ENCODE data around the gene FBXL19.

DNA sequence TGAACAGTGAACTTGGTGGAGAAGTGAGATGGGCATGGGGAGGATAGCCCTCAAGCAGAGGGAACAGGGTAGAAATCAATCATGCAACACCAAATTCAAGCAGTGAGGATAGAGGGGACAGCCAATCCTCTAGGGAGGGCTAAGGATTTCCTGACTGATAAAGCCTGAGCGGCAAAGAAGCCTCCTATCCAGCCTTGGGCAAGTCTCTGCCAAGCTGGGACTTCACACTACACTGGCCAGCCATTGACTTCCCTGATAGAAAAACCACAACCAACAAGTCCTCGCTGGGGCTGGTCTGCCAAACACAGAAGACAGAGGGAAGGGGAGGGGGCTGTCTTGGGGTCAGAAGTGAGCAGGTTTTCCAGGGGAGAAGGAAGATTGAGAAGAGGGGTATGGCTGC lies 2.5 kb upstream of the FBXL19 start:
- TF ChIP-seq RAD21 (IDR thresholded peaks at IDR 0.05; ENCODE audit: low read length) = no peak
- TF ChIP-seq, protein P1, sequence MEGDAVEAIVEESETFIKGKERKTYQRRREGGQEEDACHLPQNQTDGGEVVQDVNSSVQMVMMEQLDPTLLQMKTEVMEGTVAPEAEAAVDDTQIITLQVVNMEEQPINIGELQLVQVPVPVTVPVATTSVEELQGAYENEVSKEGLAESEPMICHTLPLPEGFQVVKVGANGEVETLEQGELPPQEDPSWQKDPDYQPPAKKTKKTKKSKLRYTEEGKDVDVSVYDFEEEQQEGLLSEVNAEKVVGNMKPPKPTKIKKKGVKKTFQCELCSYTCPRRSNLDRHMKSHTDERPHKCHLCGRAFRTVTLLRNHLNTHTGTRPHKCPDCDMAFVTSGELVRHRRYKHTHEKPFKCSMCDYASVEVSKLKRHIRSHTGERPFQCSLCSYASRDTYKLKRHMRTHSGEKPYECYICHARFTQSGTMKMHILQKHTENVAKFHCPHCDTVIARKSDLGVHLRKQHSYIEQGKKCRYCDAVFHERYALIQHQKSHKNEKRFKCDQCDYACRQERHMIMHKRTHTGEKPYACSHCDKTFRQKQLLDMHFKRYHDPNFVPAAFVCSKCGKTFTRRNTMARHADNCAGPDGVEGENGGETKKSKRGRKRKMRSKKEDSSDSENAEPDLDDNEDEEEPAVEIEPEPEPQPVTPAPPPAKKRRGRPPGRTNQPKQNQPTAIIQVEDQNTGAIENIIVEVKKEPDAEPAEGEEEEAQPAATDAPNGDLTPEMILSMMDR (IDR thresholded peaks at IDR 0.05) = no peak
- no peak for TF ChIP-seq FOXJ3 (CRISPR knock-in tag; IDR thresholded peaks at IDR 0.05)
- TF ChIP-seq POLR2AphosphoS5 (IDR thresholded peaks at IDR 0.05; ENCODE audit: low read depth, low read length) = no peak
- TF ChIP-seq, protein P2, sequence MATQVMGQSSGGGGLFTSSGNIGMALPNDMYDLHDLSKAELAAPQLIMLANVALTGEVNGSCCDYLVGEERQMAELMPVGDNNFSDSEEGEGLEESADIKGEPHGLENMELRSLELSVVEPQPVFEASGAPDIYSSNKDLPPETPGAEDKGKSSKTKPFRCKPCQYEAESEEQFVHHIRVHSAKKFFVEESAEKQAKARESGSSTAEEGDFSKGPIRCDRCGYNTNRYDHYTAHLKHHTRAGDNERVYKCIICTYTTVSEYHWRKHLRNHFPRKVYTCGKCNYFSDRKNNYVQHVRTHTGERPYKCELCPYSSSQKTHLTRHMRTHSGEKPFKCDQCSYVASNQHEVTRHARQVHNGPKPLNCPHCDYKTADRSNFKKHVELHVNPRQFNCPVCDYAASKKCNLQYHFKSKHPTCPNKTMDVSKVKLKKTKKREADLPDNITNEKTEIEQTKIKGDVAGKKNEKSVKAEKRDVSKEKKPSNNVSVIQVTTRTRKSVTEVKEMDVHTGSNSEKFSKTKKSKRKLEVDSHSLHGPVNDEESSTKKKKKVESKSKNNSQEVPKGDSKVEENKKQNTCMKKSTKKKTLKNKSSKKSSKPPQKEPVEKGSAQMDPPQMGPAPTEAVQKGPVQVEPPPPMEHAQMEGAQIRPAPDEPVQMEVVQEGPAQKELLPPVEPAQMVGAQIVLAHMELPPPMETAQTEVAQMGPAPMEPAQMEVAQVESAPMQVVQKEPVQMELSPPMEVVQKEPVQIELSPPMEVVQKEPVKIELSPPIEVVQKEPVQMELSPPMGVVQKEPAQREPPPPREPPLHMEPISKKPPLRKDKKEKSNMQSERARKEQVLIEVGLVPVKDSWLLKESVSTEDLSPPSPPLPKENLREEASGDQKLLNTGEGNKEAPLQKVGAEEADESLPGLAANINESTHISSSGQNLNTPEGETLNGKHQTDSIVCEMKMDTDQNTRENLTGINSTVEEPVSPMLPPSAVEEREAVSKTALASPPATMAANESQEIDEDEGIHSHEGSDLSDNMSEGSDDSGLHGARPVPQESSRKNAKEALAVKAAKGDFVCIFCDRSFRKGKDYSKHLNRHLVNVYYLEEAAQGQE (IDR thresholded peaks at IDR 0.05; ENCODE audit: low read depth, low read length) = no peak
- TF ChIP-seq NFIC (IDR thresholded peaks at IDR 0.05; ENCODE audit: borderline replicate concordance) = no peak
- no peak for TF ChIP-seq TAF1 (IDR thresholded peaks at IDR 0.05; ENCODE audit: borderline replicate concordance, low read depth, low read length)
- TF ChIP-seq, protein P3, sequence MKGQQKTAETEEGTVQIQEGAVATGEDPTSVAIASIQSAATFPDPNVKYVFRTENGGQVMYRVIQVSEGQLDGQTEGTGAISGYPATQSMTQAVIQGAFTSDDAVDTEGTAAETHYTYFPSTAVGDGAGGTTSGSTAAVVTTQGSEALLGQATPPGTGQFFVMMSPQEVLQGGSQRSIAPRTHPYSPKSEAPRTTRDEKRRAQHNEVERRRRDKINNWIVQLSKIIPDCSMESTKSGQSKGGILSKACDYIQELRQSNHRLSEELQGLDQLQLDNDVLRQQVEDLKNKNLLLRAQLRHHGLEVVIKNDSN (IDR thresholded peaks at IDR 0.05; ENCODE audit: borderline replicate concordance, low read depth) = no peak
